HG03457 (cell line): ENCODE data around the gene FHL5.
"Not testable (repeated sequence)": the region's sequence is repeated elsewhere in the genome, so short reads cannot be mapped to it uniquely, and the experiment has no call there.

ENCODE experiments used
- ATAC-seq: cut with Tn5 transposase; IDR thresholded peaks from one replicate; pipeline ENCODE4 v1.9.1; 2021; ENCODE audit warnings: moderate number of reproducible peaks; ENCODE audit not compliant: unreplicated experiment

The FHL5 gene, protein sequence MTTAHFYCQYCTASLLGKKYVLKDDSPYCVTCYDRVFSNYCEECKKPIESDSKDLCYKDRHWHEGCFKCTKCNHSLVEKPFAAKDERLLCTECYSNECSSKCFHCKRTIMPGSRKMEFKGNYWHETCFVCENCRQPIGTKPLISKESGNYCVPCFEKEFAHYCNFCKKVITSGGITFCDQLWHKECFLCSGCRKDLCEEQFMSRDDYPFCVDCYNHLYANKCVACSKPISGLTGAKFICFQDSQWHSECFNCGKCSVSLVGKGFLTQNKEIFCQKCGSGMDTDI

DNA sequence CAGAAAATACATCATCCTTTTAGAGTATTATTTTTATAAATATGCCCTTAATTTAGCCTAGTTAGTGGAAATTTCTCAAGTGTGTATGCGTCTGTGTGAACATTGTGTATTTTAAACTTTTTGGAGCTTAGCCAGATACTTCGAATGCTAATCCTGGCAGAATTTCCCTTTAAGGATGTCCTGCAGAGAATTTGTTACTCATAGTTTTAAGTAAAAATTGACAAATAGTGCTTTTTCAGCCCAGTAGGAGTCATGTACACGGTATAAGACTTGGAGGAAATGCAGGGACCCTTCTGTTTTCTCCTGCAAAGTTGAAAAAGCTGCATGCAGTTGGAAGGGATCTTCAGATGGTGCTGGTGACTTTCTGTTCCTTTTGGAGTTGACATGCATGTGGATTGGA is at the start of gene FHL5:
Gene FHL5 (plus strand): TSS at position 243 of the 400 bp plus-strand sequence. CDS start 40,486 bp downstream, outside the sequence.
- ATAC-seq, result no peak

DNA sequence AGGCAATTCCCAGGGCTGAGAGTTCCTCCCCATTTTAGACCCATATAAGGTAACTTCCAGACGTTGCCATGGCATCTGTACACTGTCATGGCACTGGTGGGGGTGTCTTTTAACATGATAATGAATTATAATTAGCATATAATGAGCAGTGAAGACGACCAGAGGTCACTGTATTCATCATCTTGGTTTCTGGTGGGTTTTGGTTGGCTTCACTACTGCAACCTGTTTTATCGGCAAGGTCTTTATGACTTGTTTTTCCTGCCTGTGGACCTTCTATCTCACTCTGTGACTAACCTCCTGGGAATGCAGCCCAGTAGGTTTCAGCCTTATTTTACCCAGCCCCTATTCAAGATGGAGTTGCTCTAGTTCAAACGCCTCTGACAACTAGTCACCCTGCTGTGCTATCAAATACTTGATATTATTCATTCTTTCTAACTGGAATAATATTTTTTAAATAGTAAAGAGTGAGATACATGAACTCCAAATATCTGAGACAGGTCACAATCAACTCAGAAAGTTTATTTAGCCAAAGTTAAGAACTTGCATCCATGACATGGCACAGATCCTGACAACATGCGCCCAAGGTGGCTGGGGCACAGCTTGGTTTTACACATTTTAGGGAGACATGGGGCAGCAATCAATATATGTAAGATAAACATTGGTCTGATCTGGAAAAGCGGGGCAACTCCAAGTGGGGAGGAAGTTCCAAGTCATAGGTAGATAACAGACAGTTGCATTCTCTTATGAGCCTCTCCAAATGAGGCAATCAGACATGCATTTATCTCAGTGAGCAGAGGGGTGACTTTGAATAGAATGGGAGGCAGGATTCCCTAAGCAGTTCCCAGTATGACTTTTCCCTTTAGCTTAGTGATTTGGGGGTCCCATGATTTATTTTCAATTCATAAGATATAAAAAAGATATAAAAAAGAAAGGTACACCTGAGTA is 42.5 kb upstream of the FHL5 start:
- no peak for ATAC-seq

DNA sequence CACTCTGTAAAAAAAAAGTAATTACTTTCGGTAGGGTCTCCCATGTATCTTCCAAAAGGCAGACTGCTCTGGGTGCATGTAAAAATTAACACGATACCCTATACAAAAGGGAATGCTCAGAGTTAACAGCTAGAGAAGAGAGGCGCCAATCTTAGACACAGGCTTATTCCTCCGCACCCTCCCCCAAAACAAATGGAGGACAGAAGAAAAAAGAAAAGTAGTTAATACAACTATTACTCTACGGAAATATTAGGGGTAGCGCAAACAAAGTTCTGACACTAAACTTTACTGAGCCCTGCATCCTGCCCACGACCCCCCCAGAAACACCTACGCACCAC is 41.7 kb upstream of the FHL5 start:
- ATAC-seq, result no peak

DNA sequence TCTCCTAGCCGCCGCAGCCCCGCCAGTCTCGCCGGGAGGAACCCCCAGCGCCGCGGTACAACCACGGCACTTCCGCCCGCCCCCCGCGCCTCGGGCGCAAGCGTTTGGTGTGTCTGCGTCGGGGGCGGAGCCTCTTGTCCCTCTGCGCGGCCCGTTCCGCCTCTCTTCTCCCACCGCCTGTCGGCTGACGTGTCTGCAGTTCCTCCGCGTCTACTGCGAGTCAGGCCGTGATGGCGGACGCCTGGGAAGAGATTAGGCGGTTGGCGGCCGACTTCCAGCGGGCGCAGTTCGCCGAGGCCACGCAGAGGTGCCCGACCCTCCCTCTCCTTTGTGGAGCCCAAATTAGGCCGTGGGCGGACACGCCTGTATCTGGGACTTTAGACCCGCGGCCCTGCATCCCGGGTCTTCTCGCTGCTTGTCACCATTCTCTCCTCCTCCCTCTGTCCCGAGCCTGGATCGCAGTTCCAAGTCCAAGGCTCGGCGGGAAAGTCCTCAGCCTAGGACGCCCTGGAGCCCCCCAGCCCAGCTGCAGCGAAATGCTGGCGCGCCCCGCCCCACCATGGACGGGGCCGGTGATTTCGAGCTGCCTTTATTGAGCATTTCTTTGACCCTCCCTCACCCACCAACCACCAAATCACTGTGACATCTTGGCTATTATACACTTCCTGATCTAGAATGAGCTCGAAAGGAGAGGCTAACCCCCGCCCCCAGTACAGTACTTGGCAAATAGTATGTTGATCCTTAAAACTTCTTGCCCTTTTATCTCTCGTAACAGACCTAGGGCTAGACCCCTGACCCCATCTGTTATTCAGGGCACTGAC is 41.1 kb upstream of the FHL5 start, which contains the start of gene UFL1:
Gene UFL1 (plus strand): TSS at position 163 of the 821 bp plus-strand sequence. CDS start 68 bp downstream, at position 231.
- ATAC-seq, result peak; percentile 98

DNA sequence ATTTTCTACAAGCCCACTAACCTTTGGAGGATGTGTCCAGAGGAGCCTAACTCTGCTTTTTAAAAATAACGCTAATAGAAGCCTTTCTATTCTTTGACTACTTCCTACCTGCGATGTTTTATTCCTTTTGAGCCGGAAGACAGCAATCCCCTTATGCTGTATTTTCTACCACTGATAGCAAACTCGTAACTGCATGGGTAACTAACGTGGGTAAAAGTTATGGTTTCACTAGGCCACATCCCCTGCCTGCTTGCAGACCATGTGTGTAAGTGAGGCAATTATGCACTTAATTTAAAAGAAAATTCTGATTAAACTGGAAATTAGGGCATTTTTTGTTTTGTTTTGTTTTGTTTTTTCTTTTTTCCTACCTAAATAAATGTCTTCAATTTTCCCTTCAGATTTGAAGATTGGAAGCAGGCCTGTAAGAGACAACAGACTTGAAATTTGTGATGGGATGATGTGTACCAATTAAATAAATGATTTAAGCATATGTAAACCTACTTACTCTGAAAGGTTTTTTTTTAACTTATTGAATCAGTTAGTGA is 40.4 kb upstream of the FHL5 start:
- ATAC-seq, result peak; percentile 19

DNA sequence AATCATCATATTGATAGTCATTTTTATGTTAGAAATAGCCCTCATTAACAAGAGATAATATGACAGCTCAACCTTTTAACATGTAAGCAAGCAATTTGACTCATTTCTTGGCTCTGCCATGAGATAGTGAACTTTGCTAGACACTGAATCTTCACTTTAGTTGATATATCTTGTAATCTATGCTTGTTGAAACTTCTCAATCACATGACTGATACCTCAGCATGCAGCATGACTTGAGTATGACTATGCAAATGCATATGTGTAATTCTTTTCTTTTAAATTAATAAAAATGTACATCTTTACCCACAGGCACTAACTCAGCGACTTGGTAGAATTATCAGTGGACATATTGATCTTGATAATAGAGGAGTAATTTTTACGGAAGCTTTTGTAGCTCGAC is 34.7 kb upstream of the FHL5 start:
- no peak for ATAC-seq

DNA sequence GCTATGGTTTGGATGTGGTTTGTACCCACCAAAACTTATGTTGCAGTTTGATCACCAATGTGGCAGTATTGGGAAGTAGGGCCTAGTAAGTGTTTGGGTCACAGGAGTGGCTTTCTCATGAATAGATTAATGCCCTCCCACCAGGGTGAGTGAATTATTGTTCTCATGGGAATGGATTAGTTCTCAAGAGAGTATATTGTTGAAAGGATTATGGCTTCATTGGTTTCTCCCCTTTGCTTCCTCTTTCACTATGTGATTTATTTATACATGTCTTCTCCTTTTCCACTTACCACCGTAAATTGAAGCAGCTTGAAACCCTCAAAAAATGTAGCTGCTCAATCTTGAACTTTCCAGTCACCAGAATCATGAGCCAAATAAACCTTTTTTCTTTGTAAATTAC is 30.5 kb upstream of the FHL5 start:
- ATAC-seq, result no peak

DNA sequence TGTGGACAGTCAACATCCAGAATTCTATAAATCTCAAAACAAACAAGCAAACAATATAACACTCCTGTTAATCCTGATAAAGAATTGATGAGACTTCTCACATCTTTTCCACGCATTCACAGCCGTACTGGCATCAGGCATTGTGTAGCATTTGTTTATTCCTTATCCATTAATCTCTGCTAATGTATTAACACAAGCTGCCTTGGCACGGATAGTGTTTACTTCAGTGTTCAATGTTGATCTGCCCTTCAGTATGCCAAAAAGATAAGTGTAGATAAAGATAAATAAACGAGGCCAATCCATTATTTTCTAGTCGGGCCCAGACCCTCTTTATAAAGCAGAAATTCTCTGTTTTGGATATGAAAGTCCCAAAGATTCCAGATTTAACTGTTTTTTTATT is 25.2 kb upstream of the FHL5 start:
- ATAC-seq, result no peak

DNA sequence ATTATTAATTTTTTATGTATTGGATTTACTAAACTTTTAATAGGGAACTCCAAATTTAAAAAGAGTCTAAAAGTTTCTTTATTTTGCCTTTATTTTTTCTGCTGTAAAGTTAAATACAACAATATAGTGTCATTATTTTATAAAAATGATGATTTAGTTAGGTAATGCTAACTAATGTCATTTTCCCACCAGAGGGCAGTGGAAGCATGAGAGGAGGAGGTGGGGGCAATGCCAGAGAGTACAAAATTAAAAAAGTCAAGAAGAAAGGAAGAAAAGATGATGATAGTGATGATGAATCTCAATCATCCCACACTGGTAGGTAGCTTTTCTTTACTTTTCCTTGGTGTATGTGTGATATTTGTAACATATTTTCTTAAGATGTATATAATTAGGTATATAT is 20.2 kb upstream of the FHL5 start:
- no peak for ATAC-seq

DNA sequence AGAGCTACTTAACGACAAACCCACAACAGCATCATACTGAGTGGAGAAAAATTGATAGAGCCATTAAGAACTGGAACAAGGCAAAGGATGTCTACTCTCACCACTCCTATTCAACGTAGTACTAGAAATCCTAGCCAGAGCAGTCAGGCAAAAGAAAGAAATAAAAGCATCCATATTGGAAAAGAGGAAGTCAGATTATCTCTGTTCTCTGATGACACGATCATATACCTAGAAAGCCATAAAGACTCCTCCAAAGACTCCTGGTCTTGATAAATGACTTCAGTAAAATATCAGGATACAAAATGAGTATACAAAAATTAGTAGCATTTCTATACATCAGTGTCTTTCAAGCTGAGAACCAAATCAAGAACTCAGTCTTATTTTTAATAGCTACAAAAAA is 17.0 kb upstream of the FHL5 start:
- no peak for ATAC-seq

DNA sequence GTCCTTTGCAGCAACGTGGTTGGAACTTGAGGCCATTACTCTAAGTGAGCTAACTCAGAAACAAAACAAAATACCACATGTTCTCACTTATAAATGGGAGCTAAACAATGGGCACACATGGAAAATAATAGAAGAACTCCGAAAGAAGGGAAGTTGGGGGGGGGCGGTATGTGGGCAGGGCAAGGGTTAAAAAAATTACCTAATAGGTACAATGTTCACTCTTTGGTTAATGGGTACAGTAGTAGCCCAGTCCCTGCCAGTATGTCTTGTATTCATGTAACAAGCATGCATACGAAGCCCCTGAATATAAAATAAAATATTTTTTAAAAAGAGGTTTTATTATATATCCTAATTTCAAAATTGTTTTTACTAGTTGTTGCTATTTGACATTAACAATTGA is 15.3 kb upstream of the FHL5 start:
- ATAC-seq, result no peak

DNA sequence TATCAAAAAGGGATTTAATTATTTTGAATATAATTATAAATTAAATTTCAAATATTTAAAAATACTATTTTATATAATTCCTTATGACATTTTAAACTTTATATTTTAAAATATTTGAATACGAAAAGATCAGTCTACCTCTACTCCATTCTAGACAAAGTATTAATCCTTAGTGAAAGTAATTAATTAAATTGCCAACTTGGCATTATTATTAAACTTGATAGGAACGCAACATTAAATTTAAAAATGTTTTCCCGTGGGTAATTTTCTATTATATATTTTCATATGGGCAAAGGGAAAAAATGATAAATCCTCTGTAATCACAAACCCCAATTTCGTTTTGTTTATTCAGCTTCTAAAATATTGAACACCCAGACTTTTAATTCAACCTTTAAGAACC is 8.4 kb upstream of the FHL5 start:
- ATAC-seq, result no peak

DNA sequence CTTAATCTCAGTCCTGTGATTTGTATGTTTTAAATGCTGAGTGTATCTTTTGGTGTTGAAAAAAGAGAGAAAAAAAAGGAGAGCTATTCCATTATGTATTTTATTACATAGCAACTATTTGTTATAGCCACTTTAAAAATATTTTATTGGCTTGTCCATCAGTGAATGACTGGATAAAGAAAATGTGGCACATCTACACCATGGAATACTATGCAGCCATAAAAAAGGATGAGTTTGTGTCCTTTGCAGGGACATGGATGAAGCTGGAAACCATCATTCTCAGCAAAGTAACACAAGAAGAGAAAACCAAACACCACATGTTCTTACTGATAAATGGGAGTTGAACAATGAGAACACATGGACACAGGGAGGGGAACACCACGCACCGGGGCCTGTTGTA is 3.2 kb upstream of the FHL5 start:
- not testable (repeated sequence) for ATAC-seq

DNA sequence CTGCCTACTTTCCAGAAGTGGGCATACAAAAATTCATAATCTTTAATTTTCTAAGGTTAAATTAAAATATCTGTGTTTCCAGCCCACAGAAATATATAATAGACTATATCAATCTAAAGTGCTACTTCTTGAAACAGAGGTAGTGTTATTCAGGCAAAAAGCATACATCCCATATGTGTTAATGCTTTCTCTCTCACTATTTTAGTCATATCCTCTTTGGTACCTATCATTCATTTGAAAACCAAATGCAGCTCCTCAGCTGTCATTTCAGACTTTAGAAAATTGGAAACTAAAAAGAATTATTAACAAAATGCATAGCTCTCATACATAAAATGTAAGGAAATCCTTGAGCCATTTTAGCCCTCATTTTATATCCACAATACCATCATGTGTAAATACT is 925 bp downstream of the FHL5 start:
- no peak for ATAC-seq

DNA sequence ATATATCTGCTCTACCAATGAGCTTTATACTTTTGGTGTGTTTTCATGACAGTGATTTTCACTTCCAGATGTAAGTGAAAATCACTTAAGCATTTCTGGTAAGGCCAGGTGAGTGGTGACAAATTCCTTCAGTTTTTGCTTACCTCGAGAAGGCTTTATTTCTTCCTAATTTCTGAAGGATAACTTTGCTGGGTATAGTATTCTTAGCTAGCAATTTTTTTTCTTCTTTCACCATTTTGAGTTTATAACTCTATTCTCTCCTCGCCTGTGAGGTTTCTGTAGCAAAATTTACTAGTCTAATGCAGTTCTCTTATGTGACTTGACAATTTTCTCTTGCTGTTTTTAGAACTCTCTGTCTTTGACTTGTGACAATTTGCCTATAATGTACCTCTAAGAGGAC is 7.1 kb downstream of the FHL5 start:
- ATAC-seq, result no peak

DNA sequence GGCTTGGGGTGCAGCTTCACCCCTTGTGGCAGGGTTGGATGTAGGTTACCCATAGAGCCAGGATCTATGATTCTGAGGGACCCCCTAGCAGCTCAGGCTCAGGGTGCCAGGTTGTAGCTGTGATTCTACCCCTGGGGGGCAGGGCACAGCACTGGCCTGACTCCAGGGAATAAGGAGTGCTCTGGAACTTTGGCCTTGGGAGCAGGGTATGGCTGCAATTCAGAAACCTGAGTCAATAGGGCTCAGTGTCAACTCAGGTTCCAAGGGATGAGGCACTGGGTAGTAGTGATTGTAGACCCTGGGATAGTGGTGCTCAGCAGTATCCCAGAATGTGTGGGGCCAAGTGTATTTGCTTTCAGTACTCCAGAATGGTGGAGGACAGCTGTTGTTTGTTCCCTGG is 8.6 kb downstream of the FHL5 start:
- no peak for ATAC-seq

DNA sequence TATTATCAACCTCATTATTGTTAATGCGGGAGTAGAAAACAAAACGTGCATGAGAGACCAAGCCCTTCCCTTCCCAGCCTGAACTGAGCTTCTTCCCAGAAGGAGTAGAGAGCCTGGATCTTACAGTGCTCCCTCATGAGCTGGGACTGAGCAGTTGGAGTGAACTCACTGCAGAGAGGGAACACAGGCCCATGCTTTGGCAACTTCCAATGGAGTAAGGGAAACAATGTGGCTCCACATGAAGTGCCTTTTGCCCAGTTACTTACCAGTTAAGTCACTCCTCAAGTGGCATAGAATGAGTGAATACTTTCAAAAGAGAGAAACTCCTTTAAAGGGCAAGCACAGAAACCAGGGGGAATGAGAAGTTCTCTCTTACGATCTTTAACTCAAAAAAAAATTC is 12.4 kb downstream of the FHL5 start:
- ATAC-seq, result no peak

DNA sequence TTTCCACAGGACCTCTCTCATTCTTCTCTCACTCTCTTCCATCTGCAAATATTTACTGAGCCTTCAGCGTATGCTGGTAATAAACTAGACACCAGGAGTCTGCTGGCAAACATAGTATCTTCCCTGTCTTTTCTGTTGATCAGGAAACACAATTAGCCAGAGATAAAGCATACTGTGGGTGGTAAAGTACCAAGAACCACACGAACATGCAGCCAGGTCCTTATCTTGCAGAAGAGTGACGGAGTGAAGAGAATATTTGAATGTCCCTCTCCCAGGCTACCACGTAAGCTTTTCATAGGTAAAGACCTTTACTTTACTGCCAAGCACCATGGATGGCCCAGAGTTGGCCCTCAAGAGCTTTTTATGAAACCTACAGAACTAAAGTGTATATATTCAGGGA is 13.3 kb downstream of the FHL5 start:
- ATAC-seq, result no peak

DNA sequence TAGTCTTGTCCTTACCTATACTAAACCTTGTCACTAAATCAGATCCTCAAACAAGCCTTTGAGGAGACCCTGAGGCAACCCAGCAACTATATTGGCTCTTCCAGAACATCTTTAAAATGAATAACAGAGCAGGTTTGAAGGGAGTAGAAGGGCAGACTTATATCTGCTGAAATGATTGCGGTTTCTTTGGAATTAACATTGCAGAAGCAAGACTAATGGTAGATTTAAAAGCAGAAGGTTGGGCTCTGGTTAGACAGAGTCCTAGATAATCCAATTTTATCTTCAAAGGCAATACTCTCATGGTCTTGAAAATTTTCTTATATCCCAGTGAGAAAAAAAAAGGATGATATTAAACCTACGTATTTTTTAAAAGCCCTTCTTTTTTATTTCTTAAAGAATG is 19.1 kb downstream of the FHL5 start:
- no peak for ATAC-seq

DNA sequence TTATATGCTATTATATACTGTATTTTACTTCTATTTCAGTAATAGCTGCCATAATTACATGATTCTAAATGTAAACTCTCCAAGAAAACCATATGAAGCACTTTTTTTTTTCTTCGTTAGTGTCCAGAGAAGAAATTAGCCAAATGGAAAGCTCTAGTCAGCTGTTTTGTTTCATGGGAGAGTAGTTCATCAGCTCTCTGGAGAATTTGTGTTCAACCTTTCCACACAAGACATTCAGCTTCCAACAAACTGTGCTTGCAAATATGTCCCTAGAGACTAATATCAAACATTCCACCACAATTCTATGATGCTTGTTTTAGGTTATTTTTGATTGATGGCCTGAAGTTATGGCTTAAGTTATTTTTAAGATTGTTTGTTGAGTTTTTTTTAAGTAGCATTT is 19.5 kb downstream of the FHL5 start:
- no peak for ATAC-seq

DNA sequence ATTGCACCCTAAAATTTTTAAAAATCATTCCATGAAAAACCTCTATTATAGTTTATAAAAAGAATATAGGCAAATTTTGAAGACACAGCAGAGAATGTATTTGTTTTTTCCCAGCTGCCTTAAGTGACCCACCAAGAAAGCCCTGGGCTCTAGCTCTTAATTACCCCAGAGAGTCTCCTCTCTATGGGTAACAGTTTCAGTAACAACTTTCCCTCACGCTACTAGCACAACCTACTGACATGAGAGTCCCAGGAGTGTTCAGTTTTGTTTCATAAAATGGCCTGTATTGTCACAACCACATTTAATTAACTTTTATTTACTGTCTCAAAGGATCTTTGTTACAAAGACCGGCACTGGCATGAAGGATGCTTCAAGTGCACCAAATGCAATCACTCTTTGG is 41.5 kb downstream of the FHL5 start:
- no peak for ATAC-seq
